ENCODE results near the gene RUSC1.
"Not testable (repeated sequence)": the region's sequence is repeated elsewhere in the genome, so short reads cannot be mapped to it uniquely, and the experiment has no call there.

Gene RUSC1

GRCh38 chr1:155320661-155321617 lies at the start of gene RUSC1:
TSS of gene RUSC1 (plus strand) at chr1:155320894. CDS start at chr1:155321774, 880 bp downstream.
- DNase-seq: peak; percentile 69

DNA sequence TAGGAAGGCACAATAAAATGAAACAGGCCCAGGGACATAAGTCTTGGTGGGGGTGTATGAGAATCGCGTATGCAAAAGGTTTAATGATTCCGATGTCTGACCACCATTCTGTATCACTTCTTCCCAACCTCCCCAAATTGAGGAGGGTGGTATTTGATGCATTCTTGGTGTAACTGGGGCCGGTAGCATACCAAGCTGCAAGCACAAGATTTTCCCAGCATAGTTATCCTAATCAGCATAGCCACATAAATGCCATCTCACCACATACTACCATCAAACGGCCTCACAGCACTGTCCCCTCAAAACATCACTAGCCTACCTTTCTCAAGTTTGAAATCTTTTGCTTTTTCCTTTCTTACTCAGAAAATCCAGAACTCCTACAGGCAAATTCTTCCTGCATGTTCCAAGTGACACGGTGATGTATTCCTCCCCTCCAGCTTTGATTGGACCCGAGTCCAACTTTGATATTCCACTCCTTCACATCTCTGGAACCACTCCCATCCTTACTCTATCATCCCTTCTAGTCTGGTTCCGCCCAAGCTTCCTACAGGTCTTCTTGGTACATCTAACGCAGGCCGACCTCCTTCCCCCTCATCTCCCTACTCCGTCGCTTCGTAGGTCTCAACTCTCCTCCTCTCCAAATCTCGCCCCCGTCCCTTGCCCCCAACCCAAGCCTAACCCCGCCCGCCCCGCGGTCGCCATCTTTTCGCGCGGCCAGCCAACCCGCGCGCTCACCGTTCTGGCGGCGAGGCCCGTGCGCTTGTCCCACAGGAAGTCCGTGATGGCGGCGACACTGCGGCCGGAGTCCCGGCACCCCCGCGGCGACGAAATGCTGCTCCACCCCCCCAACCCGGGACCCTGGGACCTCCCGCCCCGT lies 48.0 kb upstream of the RUSC1 start:
- no peak for DNase-seq

- peak; percentile 94 for DNase-seq
Observed at GRCh38 chr1:155273343-155274245, 47.1 kb upstream of the RUSC1 start, which contains the start of gene CLK2. TSS of gene CLK2 (minus strand) at chr1:155273504. CDS start at chr1:155270977, 2,527 bp downstream.

DNA sequence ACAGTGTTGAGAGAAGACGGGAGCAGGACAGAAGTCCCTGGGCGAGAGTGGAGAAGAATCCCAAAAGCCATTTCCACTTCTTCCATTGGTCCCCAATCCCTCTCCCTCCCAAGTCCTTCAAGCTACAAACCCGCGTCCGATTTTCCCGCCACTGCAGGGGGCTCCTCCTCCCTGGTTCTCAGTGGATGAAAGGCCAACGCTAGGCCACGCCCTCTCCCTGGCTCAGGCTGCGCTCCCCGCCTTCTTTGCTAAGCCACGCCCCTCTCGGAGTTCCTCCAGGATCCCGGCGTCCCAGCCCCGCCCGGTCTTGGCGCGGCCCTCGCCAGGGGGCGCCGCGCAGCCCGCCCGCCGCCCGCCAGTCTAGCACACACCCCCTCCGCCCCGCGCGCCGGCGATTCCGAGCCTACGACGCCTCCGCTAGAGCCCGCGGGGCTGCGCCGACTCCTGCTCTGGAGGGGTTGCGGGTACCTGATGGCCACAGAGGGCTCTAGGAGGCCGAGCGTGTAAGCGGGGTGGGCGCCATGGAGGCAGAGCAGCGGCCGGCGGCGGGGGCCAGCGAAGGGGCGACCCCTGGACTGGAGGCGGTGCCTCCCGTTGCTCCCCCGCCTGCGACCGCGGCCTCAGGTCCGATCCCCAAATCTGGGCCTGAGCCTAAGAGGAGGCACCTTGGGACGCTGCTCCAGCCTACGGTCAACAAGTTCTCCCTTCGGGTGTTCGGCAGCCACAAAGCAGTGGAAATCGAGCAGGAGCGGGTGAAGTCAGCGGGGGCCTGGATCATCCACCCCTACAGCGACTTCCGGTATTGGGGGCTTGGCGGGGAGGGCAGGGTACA lies 43.4 kb upstream of the RUSC1 start, which contains the start of gene HCN3:
Gene HCN3, plus strand, starts transcription at position 394 of the 832 bp plus-strand sequence. Its CDS starts 128 bp downstream, at position 522.
- peak; percentile 86 for DNase-seq

- DNase-seq: peak; percentile 68
Observed at GRCh38 chr1:155277902-155278688, 42.6 kb upstream of the RUSC1 start.

- no peak for DNase-seq
Observed at GRCh38 chr1:155278689-155279160, 42.0 kb upstream of the RUSC1 start.

DNA sequence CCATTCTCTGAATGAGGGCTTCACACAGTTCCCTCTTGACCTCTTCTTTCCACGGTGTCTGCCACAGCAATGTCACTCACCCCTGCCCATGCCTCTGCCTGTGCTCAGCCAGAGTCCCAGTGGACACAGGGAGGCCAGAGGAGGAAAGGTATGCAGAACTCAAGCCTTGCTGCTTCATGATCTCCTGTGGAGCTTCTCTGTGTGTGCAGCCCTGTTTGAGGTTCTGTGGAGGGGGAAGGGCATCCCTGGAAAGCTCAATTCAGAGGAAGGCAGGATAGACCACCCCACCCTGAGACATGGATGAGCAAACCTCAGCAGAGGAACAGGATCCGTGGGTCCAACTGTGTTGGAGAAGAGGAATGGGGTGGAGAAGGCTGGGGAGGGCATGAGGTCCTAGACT lies 41.4 kb upstream of the RUSC1 start:
- no peak for DNase-seq

DNA sequence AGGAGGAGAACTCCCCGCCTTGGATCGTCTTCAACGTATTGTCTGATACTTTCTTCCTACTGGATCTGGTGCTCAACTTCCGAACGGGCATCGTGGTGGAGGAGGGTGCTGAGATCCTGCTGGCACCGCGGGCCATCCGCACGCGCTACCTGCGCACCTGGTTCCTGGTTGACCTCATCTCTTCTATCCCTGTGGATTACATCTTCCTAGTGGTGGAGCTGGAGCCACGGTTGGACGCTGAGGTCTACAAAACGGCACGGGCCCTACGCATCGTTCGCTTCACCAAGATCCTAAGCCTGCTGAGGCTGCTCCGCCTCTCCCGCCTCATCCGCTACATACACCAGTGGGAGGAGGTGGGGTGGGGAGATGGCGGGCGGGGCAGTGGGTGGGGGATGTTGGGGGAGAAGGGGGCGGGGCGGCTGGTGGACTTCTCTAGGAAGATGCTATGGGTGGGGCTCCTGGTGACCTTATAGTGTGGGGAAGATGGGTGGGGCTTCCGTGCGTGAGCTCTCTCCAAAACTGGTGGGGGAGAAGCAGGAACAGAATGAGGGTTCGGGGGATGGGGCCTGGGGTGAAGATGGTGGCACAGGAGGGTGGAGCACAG lies 38.1 kb upstream of the RUSC1 start:
- no peak for DNase-seq

GRCh38 chr1:155284476-155284875 lies 36.2 kb upstream of the RUSC1 start:
- DNase-seq: no peak

DNA sequence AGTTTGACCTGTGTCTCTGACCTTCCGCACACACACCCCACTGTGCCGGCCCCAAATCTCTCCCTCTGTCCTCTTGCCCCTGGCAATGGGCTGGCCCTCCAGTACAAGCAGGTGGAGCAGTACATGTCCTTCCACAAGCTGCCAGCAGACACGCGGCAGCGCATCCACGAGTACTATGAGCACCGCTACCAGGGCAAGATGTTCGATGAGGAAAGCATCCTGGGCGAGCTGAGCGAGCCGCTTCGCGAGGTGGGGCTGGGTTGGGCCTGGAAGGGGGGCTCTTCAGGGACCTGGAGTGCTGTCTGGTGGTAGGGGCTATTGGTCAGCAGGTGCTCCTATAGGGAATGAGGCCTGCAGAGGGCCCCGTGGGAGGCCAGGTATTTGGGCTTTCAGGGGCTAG lies 35.6 kb upstream of the RUSC1 start:
- no peak for DNase-seq

DNA sequence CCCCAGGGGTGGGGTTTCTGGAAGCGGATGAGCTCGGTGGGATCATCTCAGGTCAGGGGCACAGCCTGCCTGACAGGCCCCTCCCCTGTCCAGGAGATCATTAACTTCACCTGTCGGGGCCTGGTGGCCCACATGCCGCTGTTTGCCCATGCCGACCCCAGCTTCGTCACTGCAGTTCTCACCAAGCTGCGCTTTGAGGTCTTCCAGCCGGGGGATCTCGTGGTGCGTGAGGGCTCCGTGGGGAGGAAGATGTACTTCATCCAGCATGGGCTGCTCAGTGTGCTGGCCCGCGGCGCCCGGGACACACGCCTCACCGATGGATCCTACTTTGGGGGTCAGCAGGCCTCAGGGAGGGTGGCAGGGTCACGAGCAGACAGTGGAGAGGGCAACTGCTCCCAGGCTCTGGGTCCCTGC lies 35.1 kb upstream of the RUSC1 start:
- no peak for DNase-seq

GRCh38 chr1:155286544-155286943 lies 34.1 kb upstream of the RUSC1 start:
- no peak for DNase-seq

GRCh38 chr1:155287987-155288543 lies 32.6 kb upstream of the RUSC1 start:
- no peak for DNase-seq

- not testable (repeated sequence) for DNase-seq
Observed at GRCh38 chr1:155291006-155291405, 29.7 kb upstream of the RUSC1 start.

GRCh38 chr1:155293086-155293749 lies 27.5 kb upstream of the RUSC1 start:
- no peak for DNase-seq

- no peak for DNase-seq
Observed at GRCh38 chr1:155294520-155295182, 26.0 kb upstream of the RUSC1 start.

DNA sequence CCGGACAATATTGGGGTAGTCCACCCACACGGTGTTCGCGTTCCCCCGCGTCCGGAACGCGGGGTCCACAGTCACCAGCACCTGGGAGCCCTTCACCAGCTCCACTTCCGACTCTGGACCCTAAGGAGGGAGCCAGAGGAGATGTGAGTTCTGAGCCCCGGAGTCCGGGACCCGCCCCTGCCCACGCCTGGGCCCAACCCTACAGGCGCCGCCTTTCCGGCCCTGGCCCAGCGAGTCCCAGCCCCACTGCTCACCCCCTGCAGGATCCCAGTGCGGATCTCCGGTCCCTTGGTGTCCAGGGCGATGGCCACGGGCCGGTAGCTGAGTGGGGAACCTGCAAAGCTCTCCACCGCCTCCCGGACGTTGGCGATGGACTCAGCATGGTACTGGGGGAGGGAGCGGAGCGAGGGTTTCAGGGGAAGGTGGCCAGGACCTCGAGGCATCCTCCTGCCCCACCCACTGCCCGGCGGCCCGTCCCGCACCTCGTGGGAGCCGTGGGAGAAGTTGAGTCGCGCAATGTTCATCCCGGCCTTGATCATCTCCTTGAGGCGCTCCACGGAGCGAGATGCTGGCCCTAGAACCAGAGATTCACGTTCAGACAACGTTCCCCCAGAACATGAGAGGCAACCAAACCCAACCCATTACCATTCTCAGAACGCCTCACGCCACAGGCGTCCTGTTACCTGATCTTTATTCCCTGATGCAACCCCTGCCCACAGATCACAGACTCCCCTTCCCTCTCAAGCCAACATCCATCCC lies 25.3 kb upstream of the RUSC1 start:
- no peak for DNase-seq

- DNase-seq: no peak
Observed at GRCh38 chr1:155295942-155296267, 24.8 kb upstream of the RUSC1 start.
